GM12878 (cell line): ENCODE results near the gene ACSM6. TPM values are rescaled to one million over a fixed set of nuclear protein-coding genes. Genes with fewer than 3 reads are reported as not detected.
A peak's percentile ranks its signal among the peaks of the same experiment; 100 is the strongest.

Experiments
- ATAC-seq: fragments of 200-7000 bp; cut with Tn5 transposase; 3 replicates; pipeline ENCODE4 v1.9.1; 2020; ENCODE audit warnings: mild to moderate bottlenecking, moderate library complexity
- Bru-seq: library from RNA; stranded (reverse); fragments of 400-500 nt; gene quantifications from one replicate; lab custom pipeline; 2021; lab: Mats Ljungman, UMichigan
- BruChase-seq, 2 experiments: library from RNA; stranded (reverse); fragments of 400-500 nt; gene quantifications; one replicate each; lab custom pipeline; 2021; lab: Mats Ljungman, UMichigan
- BruUV-seq: library from RNA; stranded (reverse); fragments of 400-500 nt; replicated peaks from 2 replicates; lab custom pipeline; 2021; lab: Mats Ljungman, UMichigan
- CTCF ChIA-PET: fragments of 300-600 bp; sonication (Branson Sonifier 250); formaldehyde crosslinking; extraction: SDS; loops from one replicate; lab custom pipeline; 2021; ENCODE audit warnings: inconsistent platforms; lab: Yijun Ruan, JAX
- POLR2A ChIA-PET: fragments of 350-600 bp; formaldehyde crosslinking; extraction: SDS; loops from one replicate; lab custom pipeline; 2021; ENCODE audit warnings: inconsistent platforms; lab: Charles Lee
- RAD21 ChIA-PET: fragments of 300-600 bp; sonication (Branson Sonifier 250); formaldehyde crosslinking; loops from one replicate; lab custom pipeline; 2023; ENCODE audit warnings: antibody characterized with exemption; ENCODE audit not compliant: unreplicated experiment; lab: Charles Lee
- SMC1A ChIA-PET: fragments of 300-600 bp; sonication (Branson Sonifier 250); formaldehyde crosslinking; loops from one replicate; lab custom pipeline; 2023; ENCODE audit not compliant: unreplicated experiment, uncharacterized antibody; lab: Charles Lee
- DNase-seq: peaks from one replicate; pipeline ENCODE4 v3.0.0-alpha.2; 2011; ENCODE audit warnings: low read depth, low spot score
- FAIRE-seq: peaks from 3 replicates; lab custom pipeline; 2011; peaks lifted over from hg19 to GRCh38; lab: Jason Lieb, UNC
- H2AFZ ChIP-seq: 2 replicates; pipeline ENCODE4 v1.6.0; 2011; ENCODE audit warnings: low read depth, low read length, control low read depth; ENCODE audit not compliant: control insufficient read depth
- H3K27ac ChIP-seq: 2 replicates; pipeline ENCODE4 v1.5.1; 2011; ENCODE audit warnings: control low read depth; ENCODE audit not compliant: control insufficient read depth, insufficient read depth
- H3K27me3 ChIP-seq, 2 experiments: replicated peaks in 1 of 2; 2 replicates each; pipeline versions ENCODE4 v1.6.0 to v1.6.1; 2011; ENCODE audit warnings: low read length in 1 of 2; ENCODE audit not compliant: control insufficient read depth in 2 of 2, insufficient read depth in 2 of 2
- H3K36me3 ChIP-seq, 2 experiments: 2 replicates each; pipeline ENCODE4 v1.5.1; 2011; ENCODE audit warnings: low read length in 1 of 2; ENCODE audit not compliant: control insufficient read depth in 2 of 2, insufficient read depth in 2 of 2
- H3K4me1 ChIP-seq: 2 replicates; pipeline ENCODE4 v1.6.1; 2011; ENCODE audit warnings: mild to moderate bottlenecking, low read length, moderate library complexity, mixed read lengths; ENCODE audit not compliant: control insufficient read depth, insufficient read depth
- H3K4me2 ChIP-seq: 2 replicates; pipeline ENCODE4 v1.6.0; 2011; ENCODE audit warnings: control low read depth; ENCODE audit not compliant: control insufficient read depth, insufficient read depth
- H3K4me3 ChIP-seq: fragments of 200-600 bp; sonication (generic); 2 replicates; pipeline ENCODE4 v1.5.1; 2016
- H3K79me2 ChIP-seq: 2 replicates; pipeline ENCODE4 v1.6.0; 2011; ENCODE audit warnings: low read length; ENCODE audit not compliant: control insufficient read depth, insufficient read depth
- H3K9ac ChIP-seq: 2 replicates; pipeline ENCODE4 v1.8.0; 2011; ENCODE audit warnings: low read length, control low read depth, mixed read lengths; ENCODE audit not compliant: control insufficient read depth, insufficient read depth
- H3K9me3 ChIP-seq: replicated peaks from 3 replicates; pipeline ENCODE4 v1.5.1; 2011; ENCODE audit warnings: mild to moderate bottlenecking, low read length; ENCODE audit not compliant: control insufficient read depth, insufficient read depth
- H4K20me1 ChIP-seq: 2 replicates; pipeline ENCODE4 v1.6.0; 2011; ENCODE audit not compliant: control insufficient read depth, insufficient read depth
- BACH1 ChIP-seq: fragments of 450-650 bp; IDR thresholded peaks from 2 replicates; pipeline ENCODE4 v1.6.1; 2017; ENCODE audit warnings: mild to moderate bottlenecking, borderline replicate concordance
- BRCA1 ChIP-seq: IDR thresholded peaks from 2 replicates; pipeline ENCODE4 v1.6.1; 2011; ENCODE audit warnings: low read depth, low read length, improper control_type of control experiment
- EP300 ChIP-seq, 2 experiments: fragments of 150-350 bp in 1 of 2; IDR thresholded peaks; 2 replicates each; pipeline ENCODE4 v1.6.1; 2011 to 2012; ENCODE audit warnings: low read depth in 2 of 2, low read length in 2 of 2, borderline replicate concordance in 1 of 2, improper control_type of control experiment in 1 of 2, inconsistent platforms in 1 of 2; ENCODE audit not compliant: control insufficient read depth in 1 of 2
- NR2C1 ChIP-seq: fragments of 450-650 bp; IDR thresholded peaks from 2 replicates; pipeline ENCODE4 v1.6.1; 2017; ENCODE audit warnings: antibody characterized with exemption, mild to moderate bottlenecking, moderate library complexity
- PML ChIP-seq: IDR thresholded peaks from 2 replicates; pipeline ENCODE4 v1.6.1; 2012; ENCODE audit warnings: low read length, inconsistent platforms
- SMC3 ChIP-seq: IDR thresholded peaks from 2 replicates; pipeline ENCODE4 v1.6.1; 2011; ENCODE audit warnings: low read length, improper control_type of control experiment, borderline replicate concordance
- TARDBP ChIP-seq: IDR thresholded peaks from 2 replicates; pipeline ENCODE4 v1.6.1; 2016; ENCODE audit warnings: borderline replicate concordance
- ZNF207 ChIP-seq: fragments of 450-650 bp; IDR thresholded peaks from 2 replicates; pipeline ENCODE4 v1.6.1; 2014; ENCODE audit warnings: antibody characterized with exemption, mild to moderate bottlenecking, borderline replicate concordance
- ZNF24 ChIP-seq: fragments of 450-650 bp; IDR thresholded peaks from 2 replicates; pipeline ENCODE4 v1.6.1; 2017; ENCODE audit warnings: antibody characterized with exemption, mild to moderate bottlenecking
- ZNF592 ChIP-seq: fragments of 450-650 bp; IDR thresholded peaks from 2 replicates; pipeline ENCODE4 v1.6.1; 2017; ENCODE audit warnings: mild to moderate bottlenecking, moderate library complexity
- WGBS: methylation state at CpG from one replicate; pipeline ENCODE4 v1.1.6; 2016; ENCODE audit warnings: low lambda C conversion rate; ENCODE audit not compliant: insufficient replicate concordance, insufficient coverage; ENCODE audit errors: missing lambda C conversion rate; 5-methylcytosine and 5-hydroxymethylcytosine counted together
- in situ Hi-C: fragments of 300-500 bp; cut with MboI; formaldehyde crosslinking; loops from 9 replicates; pipeline ENCODE4 v1.14.3; 2018; ENCODE audit warnings: mixed read lengths
- intact Hi-C: fragments of 100-400 bp; cut with micrococcal nuclease; formaldehyde crosslinking; loops from one replicate; pipeline ENCODE4 v1.14.2; 2022; ENCODE audit not compliant: unreplicated experiment
- long read RNA-seq, 2 experiments: library from polyadenylated mRNA; unstranded; transcript quantifications; one replicate each; pipeline ENCODE4 v2.0.0, GENCODE V29; 2019 to 2020
- polyA minus RNA-seq, 3 experiments: library from RNA; depleted of rRNA, polyadenylated mRNA; stranded (reverse); fragments of >200 nt; gene quantifications; 2 replicates each; pipeline ENCODE4 v1.2.3, GENCODE V29; 2011
- polyA plus RNA-seq, 11 experiments: library from polyadenylated mRNA; depleted of rRNA in 4 of 11; unstranded in 6 of 11; stranded (reverse) in 5 of 11; fragments of >200 nt; fragmentation: Nextera tagmentation in 4 of 11; fragmentation: Illumina TruSeq in 1 of 11; extraction: Ambion mirVana in 4 of 11; extraction: Trizol in 1 of 11; gene quantifications; 1 replicate in 1 of 11; 2 replicates in 10 of 11; pipeline versions ENCODE4 v1.2.1 to v1.2.3, GENCODE V29; 2011 to 2016; ENCODE audit warnings: inconsistent platforms in 2 of 11, missing spikeins in 2 of 11, low read depth in 1 of 11
- total RNA-seq, 4 experiments: library from RNA; depleted of rRNA in 3 of 4; stranded (reverse); fragments of >200 nt in 3 of 4; fragmentation: Illumina TruSeq in 1 of 4; extraction: Trizol in 1 of 4; gene quantifications; 2 replicates each; pipeline versions ENCODE4 v1.2.1 to v1.2.3, GENCODE V29; 2013 to 2021
- TF ChIP-seq, protein P1 (sequence below), 3 experiments: IDR thresholded peaks in 2 of 3; conservative IDR thresholded peaks in 1 of 3; 2 replicates each; pipeline ENCODE4 v1.5.1; 2011; ENCODE audit warnings: low read depth in 3 of 3, low read length in 3 of 3, mild to moderate bottlenecking in 3 of 3, control low read depth in 2 of 3, moderate library complexity in 2 of 3, inconsistent platforms in 1 of 3, mixed read lengths in 1 of 3; ENCODE audit not compliant: control insufficient read depth in 2 of 3, insufficient read depth in 1 of 3; ENCODE audit errors: extremely low read depth in 1 of 3
- TF ChIP-seq, protein P2 (sequence below): fragments of 450-650 bp; IDR thresholded peaks from 2 replicates; pipeline ENCODE4 v1.6.1; 2017; ENCODE audit warnings: antibody characterized with exemption, mild to moderate bottlenecking, moderate library complexity

Gene ACSM6
- total RNA-seq (2013; cell fraction: nucleolus; rRNA removed): not detected in 2 replicates
- total RNA-seq (2014; rRNA removed) (not detected in 2 replicates), total RNA-seq (2014; rRNA removed; fragmentation: Illumina TruSeq; extraction: Trizol) (not detected in 2 replicates), total RNA-seq (2021) (not detected in 2 replicates), polyA plus RNA-seq (2011; rRNA removed) (not detected in 2 replicates), polyA plus RNA-seq (2014; fragmentation: Illumina TruSeq; extraction: Trizol) (not detected in 2 replicates), polyA plus RNA-seq (2014; fragmentation: Nextera tagmentation; extraction: Ambion mirVana) (under 1 TPM in 1 of 2 experiments, not detected in 1; 0.06 TPM), polyA plus RNA-seq (2014; rRNA removed) (not detected in 2 replicates), polyA plus RNA-seq (2016; fragmentation: Nextera tagmentation; extraction: Ambion mirVana) (under 1 TPM; 0.20 to 0.21 TPM), polyA minus RNA-seq (2011; rRNA and poly(A)+ RNA removed) (not detected in 2 replicates), Bru-seq, nascent RNA (not detected), BruChase-seq, experiment 1, labeled RNA remaining after a 6-hour chase (percentile 3 among the genes with signal in this experiment), BruChase-seq, experiment 2, labeled RNA remaining after a 2-hour chase (not detected)
- polyA plus RNA-seq (2011; ENCODE audit: low read depth): not detected
- not detected in 2 replicates for polyA plus RNA-seq (2011; cell fraction: cytosol; rRNA removed)
- polyA plus RNA-seq (2011; cell fraction: nucleus; rRNA removed): not detected in 2 replicates
- polyA plus RNA-seq (2012): 0.07 TPM in 1 of 2 replicates, not detected in the other
- not detected in 2 replicates for polyA minus RNA-seq (2011; cell fraction: cytosol; rRNA and poly(A)+ RNA removed)
- polyA minus RNA-seq (2011; cell fraction: nucleus; rRNA and poly(A)+ RNA removed): not detected in 2 replicates
- long read RNA-seq, experiment 1: 0 reads
- long read RNA-seq, experiment 2, partial matches to known transcripts: 1 of 2 reads
- long read RNA-seq, experiment 2, other reads (novel, unspliced or antisense): 1 of 2 reads

DNA sequence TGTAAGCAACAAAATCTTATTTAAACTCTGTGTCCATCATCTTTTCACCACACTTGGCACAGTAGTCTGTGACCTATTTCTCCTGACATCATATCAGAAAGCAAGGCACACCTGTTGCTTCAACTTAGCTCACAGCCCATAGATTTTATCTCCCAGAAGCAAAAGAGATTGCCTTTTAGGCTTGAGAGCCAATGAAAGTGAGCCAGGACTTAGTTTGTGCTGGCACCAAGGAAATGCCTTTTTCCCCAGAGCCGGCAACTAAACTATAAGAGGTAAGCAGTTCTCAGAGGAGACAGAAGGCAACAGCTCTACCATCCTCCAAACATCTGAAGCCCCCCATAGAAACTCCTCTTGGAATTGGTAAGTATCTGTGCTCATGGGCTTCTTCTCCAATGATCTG is at the start of gene ACSM6:
ACSM6 (plus strand) TSS at position 295 of the 400 bp plus-strand sequence. CDS start 248 bp downstream, outside the sequence.
- intact Hi-C loops: no loop called here
- Histone ChIP-seq H3K4me3 (no peak within 1 kb of the TSS), H4K20me1 (no peaks in the 10 kb centered on the region), H3K27me3 (no peaks in the 10 kb centered on the region), H3K36me3 (no peaks in the 10 kb centered on the region), H2AFZ (no peak within 1 kb of the TSS), H3K9me3 (no peaks in the 10 kb centered on the region), H3K27ac (no peak within 1 kb of the TSS), H3K79me2 (no peaks in the 10 kb centered on the region), H3K4me1 (no peaks in the 10 kb centered on the region), H3K9ac (no peak within 1 kb of the TSS), H3K4me2 (no peak within 1 kb of the TSS)
- WGBS: 94% methylated on average over 1 of the region's 1 CpG
- ChIA-PET CTCF (interaction anchor here (1.1 to 1.4 kb wide), 2 partner anchors 93 to 180 kb away, joined by 3 read pairs; no protein-coding TSS in a partner anchor), SMC1A (no interaction called here), POLR2A (no interaction called here), RAD21 (no interaction called here)
- BruUV-seq: no TSS peak
- no peak for FAIRE-seq
- ATAC-seq: no peak
- in situ Hi-C loops: no loop called here
- no peak for DNase-seq
- TF ChIP-seq ZNF592 (no peak), NR2C1 (no peak), SMC3 (no peak), TARDBP (no peak), BACH1 (no peak), ZNF207 (no peak), ZNF24 (no peak), PML (no peak), EP300 (IDR thresholded peaks at IDR 0.05; ENCODE audit: borderline replicate concordance in 1 of 2, control insufficient read depth in 1 of 2, low read depth in 2 of 2, low read length in 2 of 2) (no peak), BRCA1 (no peak)
- TF ChIP-seq, protein P1, sequence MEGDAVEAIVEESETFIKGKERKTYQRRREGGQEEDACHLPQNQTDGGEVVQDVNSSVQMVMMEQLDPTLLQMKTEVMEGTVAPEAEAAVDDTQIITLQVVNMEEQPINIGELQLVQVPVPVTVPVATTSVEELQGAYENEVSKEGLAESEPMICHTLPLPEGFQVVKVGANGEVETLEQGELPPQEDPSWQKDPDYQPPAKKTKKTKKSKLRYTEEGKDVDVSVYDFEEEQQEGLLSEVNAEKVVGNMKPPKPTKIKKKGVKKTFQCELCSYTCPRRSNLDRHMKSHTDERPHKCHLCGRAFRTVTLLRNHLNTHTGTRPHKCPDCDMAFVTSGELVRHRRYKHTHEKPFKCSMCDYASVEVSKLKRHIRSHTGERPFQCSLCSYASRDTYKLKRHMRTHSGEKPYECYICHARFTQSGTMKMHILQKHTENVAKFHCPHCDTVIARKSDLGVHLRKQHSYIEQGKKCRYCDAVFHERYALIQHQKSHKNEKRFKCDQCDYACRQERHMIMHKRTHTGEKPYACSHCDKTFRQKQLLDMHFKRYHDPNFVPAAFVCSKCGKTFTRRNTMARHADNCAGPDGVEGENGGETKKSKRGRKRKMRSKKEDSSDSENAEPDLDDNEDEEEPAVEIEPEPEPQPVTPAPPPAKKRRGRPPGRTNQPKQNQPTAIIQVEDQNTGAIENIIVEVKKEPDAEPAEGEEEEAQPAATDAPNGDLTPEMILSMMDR (IDR thresholded peaks at IDR 0.05 in 2 of 3, conservative IDR thresholded peaks at IDR 0.05 in 1 of 3; ENCODE audit: control insufficient read depth in 2 of 3, extremely low read depth in 1 of 3, insufficient read depth in 1 of 3, low read depth in 3 of 3, low read length in 3 of 3): no peak
- TF ChIP-seq, protein P2, sequence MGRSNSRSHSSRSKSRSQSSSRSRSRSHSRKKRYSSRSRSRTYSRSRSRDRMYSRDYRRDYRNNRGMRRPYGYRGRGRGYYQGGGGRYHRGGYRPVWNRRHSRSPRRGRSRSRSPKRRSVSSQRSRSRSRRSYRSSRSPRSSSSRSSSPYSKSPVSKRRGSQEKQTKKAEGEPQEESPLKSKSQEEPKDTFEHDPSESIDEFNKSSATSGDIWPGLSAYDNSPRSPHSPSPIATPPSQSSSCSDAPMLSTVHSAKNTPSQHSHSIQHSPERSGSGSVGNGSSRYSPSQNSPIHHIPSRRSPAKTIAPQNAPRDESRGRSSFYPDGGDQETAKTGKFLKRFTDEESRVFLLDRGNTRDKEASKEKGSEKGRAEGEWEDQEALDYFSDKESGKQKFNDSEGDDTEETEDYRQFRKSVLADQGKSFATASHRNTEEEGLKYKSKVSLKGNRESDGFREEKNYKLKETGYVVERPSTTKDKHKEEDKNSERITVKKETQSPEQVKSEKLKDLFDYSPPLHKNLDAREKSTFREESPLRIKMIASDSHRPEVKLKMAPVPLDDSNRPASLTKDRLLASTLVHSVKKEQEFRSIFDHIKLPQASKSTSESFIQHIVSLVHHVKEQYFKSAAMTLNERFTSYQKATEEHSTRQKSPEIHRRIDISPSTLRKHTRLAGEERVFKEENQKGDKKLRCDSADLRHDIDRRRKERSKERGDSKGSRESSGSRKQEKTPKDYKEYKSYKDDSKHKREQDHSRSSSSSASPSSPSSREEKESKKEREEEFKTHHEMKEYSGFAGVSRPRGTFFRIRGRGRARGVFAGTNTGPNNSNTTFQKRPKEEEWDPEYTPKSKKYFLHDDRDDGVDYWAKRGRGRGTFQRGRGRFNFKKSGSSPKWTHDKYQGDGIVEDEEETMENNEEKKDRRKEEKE: no peak
